C4-2B (cell line): ENCODE measurements around the gene CAMTA2.

Source experiments
- CTCF ChIP-seq: fragments of 450-650 bp; conservative IDR thresholded peaks from 2 replicates; pipeline ENCODE4 v1.5.1; 2017; ENCODE audit warnings: mild to moderate bottlenecking
- ZFX ChIP-seq: fragments of 450-650 bp; IDR thresholded peaks from 2 replicates; pipeline ENCODE4 v1.6.1; 2017

GRCh38 chr17:4953451-4953961 is 34.0 kb downstream of the CAMTA2 start:
- TF ChIP-seq CTCF (no peak), ZFX (no peak)
